Prostate gland (tissue), 2 donors: ENCODE data around the gene CCDC106. TPM values are rescaled to one million over a fixed set of nuclear protein-coding genes. Genes with fewer than 3 reads are reported as not detected.

Experiments
- DNase-seq: peaks from one replicate; pipeline ENCODE4 v3.0.0-alpha.2; 2019; ENCODE audit warnings: low spot score
- H3K27ac ChIP-seq, 2 donors: fragments of 200-600 bp; sonication (generic); 2 replicates each; pipeline ENCODE4 v1.5.1; 2017 to 2019
- H3K27me3 ChIP-seq: fragments of 200-600 bp; sonication (generic); replicated peaks from 2 replicates; pipeline ENCODE4 v1.5.1; 2019; ENCODE audit not compliant: insufficient read depth
- H3K36me3 ChIP-seq, 2 donors: fragments of 200-600 bp; sonication (generic); 1 replicate in 1 of 2; 2 replicates in 1 of 2; pipeline versions ENCODE4 v1.5.1 to v1.8.1; 2017 to 2019
- H3K4me1 ChIP-seq: fragments of 200-600 bp; sonication (generic); replicated peaks from 2 replicates; pipeline ENCODE4 v1.5.1; 2019
- H3K4me3 ChIP-seq, 2 donors: fragments of 200-600 bp; sonication (generic); 2 replicates each; pipeline ENCODE4 v1.5.1; 2017 to 2019
- H3K9me3 ChIP-seq: fragments of 200-600 bp; sonication (generic); 2 replicates; pipeline ENCODE4 v1.5.1; 2017
- CTCF ChIP-seq, 4 experiments: fragments of 200-600 bp in 2 of 4; fragments of 450-650 bp in 2 of 4; sonication (generic) in 2 of 4; IDR thresholded peaks; 1 replicate in 3 of 4; 2 replicates in 1 of 4; pipeline ENCODE4 v1.5.1; 2016 to 2019; ENCODE audit warnings: antibody characterized with exemption in 4 of 4, mild to moderate bottlenecking in 2 of 4, moderate library complexity in 2 of 4
- POLR2A ChIP-seq: fragments of 450-650 bp; IDR thresholded peaks from one replicate; pipeline ENCODE4 v1.6.1; 2016; ENCODE audit warnings: antibody characterized with exemption, mild to moderate bottlenecking
- POLR2AphosphoS5 ChIP-seq: sonication (generic); formaldehyde crosslinking; IDR thresholded peaks from one replicate; pipeline ENCODE4 v1.6.1; 2017; ENCODE audit warnings: antibody characterized with exemption
- WGBS: methylation state at CpG from one replicate; pipeline ENCODE4 v1.1.5; 2018; 5-methylcytosine and 5-hydroxymethylcytosine counted together
- intact Hi-C: fragments of 100-400 bp; cut with DNase I; formaldehyde crosslinking; loops from one replicate; pipeline ENCODE4 v1.14.2; 2022
- total RNA-seq, 2 donors: library from RNA; depleted of rRNA; stranded (reverse); fragments of >200 nt; gene quantifications; one replicate each; pipeline ENCODE4 v1.1.0, GENCODE V29; 2016

CCDC106 gene
- total RNA-seq, 2 donors from 2014 or later: 17.7 to 70.2 TPM

- TF ChIP-seq POLR2A: no peak
- no peak for TF ChIP-seq CTCF (IDR thresholded peaks at IDR 0.05)
- no peak for TF ChIP-seq POLR2AphosphoS5
- intact Hi-C loops: no loop called here
- WGBS: 93% methylated on average over 23 of the region's 23 CpGs
- H3K4me3 ChIP-seq: no peak overlapping the region
- no peak overlapping the region for H3K27ac ChIP-seq
- no peak for DNase-seq
- H3K27me3 ChIP-seq: no peaks in the 10 kb centered on the region
- no peaks in the 10 kb centered on the region for H3K9me3 ChIP-seq
- peaks cover 2 to 45% of the 10 kb centered on the region in 2 donors for H3K36me3 ChIP-seq
- H3K4me1 ChIP-seq: no peaks in the 10 kb centered on the region
Measured at GRCh38 chr19:55695511-55696290, 47.7 kb downstream of the CCDC106 start.

DNA sequence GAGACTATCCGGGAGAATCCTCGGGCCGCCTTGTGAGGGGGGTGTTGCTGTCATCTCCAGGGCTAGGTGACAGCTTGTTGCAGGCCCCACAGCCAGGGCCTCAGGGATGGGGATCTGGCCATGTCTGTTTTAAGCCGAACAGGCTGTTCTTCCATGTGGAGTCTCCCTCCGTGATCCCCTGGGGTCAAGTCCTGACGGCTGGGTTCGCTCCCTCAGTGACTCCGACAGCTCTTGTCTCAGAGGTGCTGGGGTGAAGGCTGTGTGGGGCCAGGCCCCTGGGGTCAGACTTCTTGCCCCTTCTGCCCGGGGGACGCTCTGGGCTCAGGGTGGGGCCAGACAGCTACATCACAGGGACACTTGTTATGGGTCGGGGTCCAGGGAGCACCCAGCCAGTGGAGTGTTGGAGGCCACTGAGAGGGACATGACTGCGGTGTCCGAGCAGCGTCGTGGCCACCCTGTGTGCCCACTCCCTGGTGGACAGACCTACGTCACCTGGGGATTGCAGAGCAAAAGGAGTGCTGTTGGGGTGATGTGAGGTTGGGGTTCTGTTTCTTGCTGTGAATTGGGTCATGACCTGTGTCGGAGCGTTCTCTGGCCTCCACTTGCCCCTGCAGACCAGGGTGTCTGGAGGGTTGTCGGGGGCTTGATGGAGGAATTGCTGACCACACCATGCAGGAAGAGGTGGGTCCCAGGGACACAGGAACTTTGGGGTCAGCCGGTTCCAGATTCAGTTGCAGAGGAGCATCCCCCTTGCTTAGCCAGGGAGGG, 48.5 kb downstream of the CCDC106 start:
- no peak for DNase-seq

GRCh38 chr19:55697069-55697440, 49.0 kb downstream of the CCDC106 start:
- Histone ChIP-seq H3K36me3 (peaks cover 2 to 40% of the 10 kb centered on the region in 2 donors), H3K9me3 (no peaks in the 10 kb centered on the region), H3K4me1 (no peaks in the 10 kb centered on the region), H3K27me3 (no peaks in the 10 kb centered on the region), H3K27ac (no peak overlapping the region), H3K4me3 (no peak overlapping the region)
- no peak for DNase-seq
- intact Hi-C loops: no loop called here
- TF ChIP-seq POLR2A (no peak), CTCF (IDR thresholded peaks at IDR 0.05) (no peak), POLR2AphosphoS5 (no peak)
- WGBS: 91% methylated on average over 12 of the region's 12 CpGs

More for the DNA sequence above, 48.5 kb downstream of the CCDC106 start:
- Histone ChIP-seq H3K27me3 (no peaks in the 10 kb centered on the region), H3K36me3 (peaks cover 2 to 40% of the 10 kb centered on the region in 2 donors), H3K27ac (no peak overlapping the region), H3K4me3 (no peak overlapping the region), H3K9me3 (no peaks in the 10 kb centered on the region), H3K4me1 (no peaks in the 10 kb centered on the region)
- TF ChIP-seq CTCF (IDR thresholded peaks at IDR 0.05): no peak
- TF ChIP-seq POLR2AphosphoS5: no peak
- TF ChIP-seq POLR2A: no peak
- 94% methylated on average over 19 of the region's 20 CpGs for WGBS
- intact Hi-C loops: no loop called here

DNA sequence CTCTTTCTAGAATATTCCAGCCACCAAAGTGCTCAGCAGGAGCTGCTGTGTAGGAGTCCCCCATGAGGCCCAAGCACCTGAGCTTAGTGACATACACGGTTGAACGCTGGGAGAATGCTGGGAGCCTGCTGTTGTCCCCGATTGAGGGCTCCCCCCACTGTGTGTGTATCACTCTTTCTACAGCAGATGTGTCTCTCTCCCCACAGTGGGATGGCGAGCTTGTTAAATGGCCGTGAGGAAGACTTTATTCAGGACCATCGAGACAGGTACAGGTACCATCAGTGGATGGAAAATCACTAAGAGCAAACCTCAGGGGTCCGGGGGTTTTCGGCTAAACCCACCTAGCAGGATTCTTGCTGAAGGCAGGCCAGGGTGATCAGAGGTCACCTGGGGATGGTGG, 49.7 kb downstream of the CCDC106 start:
- H3K27me3 ChIP-seq: no peaks in the 10 kb centered on the region
- no peak for DNase-seq
- intact Hi-C loops: no loop called here
- no peak overlapping the region for H3K27ac ChIP-seq
- H3K36me3 ChIP-seq: peaks cover 2 to 38% of the 10 kb centered on the region in 2 donors
- H3K4me3 ChIP-seq: no peak overlapping the region
- 85% methylated on average over 8 of the region's 8 CpGs for WGBS
- TF ChIP-seq POLR2A (no peak), CTCF (IDR thresholded peaks at IDR 0.05) (no peak), POLR2AphosphoS5 (no peak)
- H3K4me1 ChIP-seq: no peaks in the 10 kb centered on the region
- H3K9me3 ChIP-seq: no peaks in the 10 kb centered on the region
